GM21576 (cell line): ENCODE measurements around the gene CD2AP.
A peak's percentile ranks its signal among the peaks of the same experiment; 100 is the strongest.
"Not testable (repeated sequence)": the region's sequence is repeated elsewhere in the genome, so short reads cannot be mapped to it uniquely, and the experiment has no call there.

Source experiments
- ATAC-seq: cut with Tn5 transposase; IDR thresholded peaks from one replicate; pipeline ENCODE4 v1.9.1; 2021; ENCODE audit warnings: mild to moderate bottlenecking, moderate library complexity; ENCODE audit not compliant: unreplicated experiment

CD2AP gene

GRCh38 chr6:47477497-47478232 is at the start of gene CD2AP:
Gene CD2AP, plus strand, starts transcription at chr6:47477789. Its CDS starts 456 bp downstream, at chr6:47478245.
- ATAC-seq, result peak; percentile 79

- no peak for ATAC-seq
Measured at GRCh38 chr6:47428288-47428687, 49.3 kb upstream of the CD2AP start.

- ATAC-seq, result no peak
Measured at GRCh38 chr6:47428746-47429664, 48.6 kb upstream of the CD2AP start.

GRCh38 chr6:47434372-47435253 is 43.0 kb upstream of the CD2AP start:
- ATAC-seq, result no peak

GRCh38 chr6:47435254-47435612 is 42.4 kb upstream of the CD2AP start:
- ATAC-seq, result no peak

GRCh38 chr6:47437592-47437991 is 40.0 kb upstream of the CD2AP start:
- ATAC-seq, result peak; percentile 63

- peak; percentile 80 for ATAC-seq
Measured at GRCh38 chr6:47438481-47439347, 38.9 kb upstream of the CD2AP start.

- no peak for ATAC-seq
Measured at GRCh38 chr6:47439348-47439668, 38.3 kb upstream of the CD2AP start.

- peak; percentile 64 for ATAC-seq
Measured at GRCh38 chr6:47440719-47441118, 36.9 kb upstream of the CD2AP start.

GRCh38 chr6:47444964-47445363 is 32.6 kb upstream of the CD2AP start:
- ATAC-seq, result not testable (repeated sequence)

GRCh38 chr6:47446669-47447330 is 30.8 kb upstream of the CD2AP start:
- ATAC-seq, result no peak

- ATAC-seq, result no peak
Measured at GRCh38 chr6:47447722-47448121, 29.9 kb upstream of the CD2AP start.

- no peak for ATAC-seq
Measured at GRCh38 chr6:47451162-47451561, 26.4 kb upstream of the CD2AP start.

GRCh38 chr6:47452899-47453298 is 24.7 kb upstream of the CD2AP start:
- ATAC-seq, result no peak

GRCh38 chr6:47453372-47453936 is 24.1 kb upstream of the CD2AP start:
- ATAC-seq, result no peak

GRCh38 chr6:47454713-47455396 is 22.7 kb upstream of the CD2AP start:
- ATAC-seq, result no peak

- peak; percentile 79 for ATAC-seq
Measured at GRCh38 chr6:47455533-47456209, 21.9 kb upstream of the CD2AP start.

GRCh38 chr6:47456536-47456975 is 21.0 kb upstream of the CD2AP start:
- no peak for ATAC-seq
